Measurements from ENCODE around the gene UBXN10. TPM values are rescaled to one million over a fixed set of nuclear protein-coding genes. Genes with fewer than 3 reads are reported as not detected.

The UBXN10 gene
- total and polyA plus RNA-seq, 2 of the 4 experiments (the other 2 are of a cell fraction), result not detected

DNA sequence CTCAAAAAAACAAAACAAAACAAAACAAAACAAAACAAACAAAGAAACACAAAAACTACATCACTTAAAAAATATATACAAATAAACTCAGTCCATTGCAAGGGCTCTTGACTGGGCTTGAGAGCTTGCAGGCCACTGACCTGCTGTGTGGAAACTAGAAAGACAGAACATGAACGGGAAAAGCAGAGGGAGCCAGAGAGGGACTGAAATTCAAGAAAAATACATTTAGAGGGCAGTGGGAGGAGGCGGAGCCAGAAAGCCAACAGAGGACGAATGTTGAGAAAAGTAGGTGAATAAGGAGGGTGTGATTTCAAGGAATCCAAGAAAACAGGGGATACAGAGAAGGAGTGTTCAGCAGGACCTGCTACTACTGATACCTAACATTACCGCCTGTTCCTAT lies 41.8 kb downstream of the UBXN10 start:
- no peak for ATAC-seq (ENCODE audit: low read depth)
- DNase-seq, result no peak
- no peak overlapping the region for H3K4me3 ChIP-seq (ENCODE audit: insufficient read depth, low read depth, low read length)
- no peak overlapping the region for H2BK15ac ChIP-seq (ENCODE audit: low read depth, low read length)
- H4K20me1 ChIP-seq (ENCODE audit: insufficient read depth, low read length), result no peaks in the 10 kb centered on the region
- no peaks in the 10 kb centered on the region for H3K36me3 ChIP-seq (ENCODE audit: control insufficient read depth, insufficient read depth, low read length)
- no TSS peak for BruUV-seq (replicated peaks)
- H3K56ac ChIP-seq (ENCODE audit: extremely low read depth, insufficient read depth, low read length), result no peak overlapping the region
- H2BK20ac ChIP-seq (ENCODE audit: low read depth, low read length), result no peak overlapping the region
- dilution Hi-C loops (cut with HindIII; ENCODE audit: low sequenced_read_pairs, unreplicated experiment) (no loop called here), in situ Hi-C loops (cut with MboI; ENCODE audit: low sequenced_read_pairs) (no loop called here), intact Hi-C loops (cut with micrococcal nuclease) (no loop called here)
- POLR2A ChIA-PET (ENCODE audit: unreplicated experiment), result no interaction called here
- no peak overlapping the region for H2AFZ ChIP-seq (replicated peaks; ENCODE audit: low read length, poor library complexity)
- H3K4me2 ChIP-seq (ENCODE audit: low read depth, low read length), result no peak overlapping the region
- H3K27me3 ChIP-seq (ENCODE audit: control insufficient read depth, insufficient read depth, low read length), result peaks cover 34% of the 10 kb centered on the region
- no peak overlapping the region for H2BK5ac ChIP-seq (ENCODE audit: low read depth, low read length, poor library complexity, severe bottlenecking)
- no peaks in the 10 kb centered on the region for H3K79me1 ChIP-seq (ENCODE audit: low read depth in 1 of 2, low read length in 2 of 2)
- H2BK120ac ChIP-seq (ENCODE audit: low read depth, low read length), result no peak overlapping the region
- no peak overlapping the region for H2AK9ac ChIP-seq (replicated peaks; ENCODE audit: low read depth, low read length, poor library complexity)
- H4K5ac ChIP-seq (ENCODE audit: low read depth, low read length), result no peak overlapping the region
- H3K18ac ChIP-seq (ENCODE audit: low read depth, low read length), result no peak overlapping the region
- no peaks in the 10 kb centered on the region for H3K9me3 ChIP-seq (ENCODE audit: control insufficient read depth, insufficient read depth, low read length)
- H3K14ac ChIP-seq (replicated peaks; ENCODE audit: low read depth, low read length), result no peak overlapping the region
- H3K27ac ChIP-seq (ENCODE audit: insufficient read depth, low read length), result no peak overlapping the region
- H3K4me1 ChIP-seq (ENCODE audit: control insufficient read depth, insufficient read depth, low read length), result no peaks in the 10 kb centered on the region
- H4K8ac ChIP-seq (ENCODE audit: low read depth in 2 of 2, low read length in 2 of 2), result no peak overlapping the region
- TF ChIP-seq MXI1 (IDR thresholded peaks at IDR 0.05; ENCODE audit: borderline replicate concordance, low read depth, low read length), result no peak
- TF ChIP-seq CEBPB (IDR thresholded peaks at IDR 0.05; ENCODE audit: low read depth, low read length), result no peak
- no peak for TF ChIP-seq POLR2A (IDR thresholded peaks at IDR 0.05; ENCODE audit: low read depth, low read length)
- no peak for TF ChIP-seq MAZ (IDR thresholded peaks at IDR 0.05; ENCODE audit: borderline replicate concordance, low read depth, low read length)
- TF ChIP-seq RCOR1 (IDR thresholded peaks at IDR 0.05; ENCODE audit: insufficient replicate concordance, low read length), result no peak
- no peak for TF ChIP-seq RAD21 (IDR thresholded peaks at IDR 0.05; ENCODE audit: low read length)
- TF ChIP-seq CHD1 (IDR thresholded peaks at IDR 0.05; ENCODE audit: low read depth, low read length), result no peak
- TF ChIP-seq MAFK (IDR thresholded peaks at IDR 0.05; ENCODE audit: low read depth, low read length), result no peak
- TF ChIP-seq NFE2L2 (IDR thresholded peaks at IDR 0.05; ENCODE audit: low read depth, low read length), result no peak
- TF ChIP-seq, protein P1, sequence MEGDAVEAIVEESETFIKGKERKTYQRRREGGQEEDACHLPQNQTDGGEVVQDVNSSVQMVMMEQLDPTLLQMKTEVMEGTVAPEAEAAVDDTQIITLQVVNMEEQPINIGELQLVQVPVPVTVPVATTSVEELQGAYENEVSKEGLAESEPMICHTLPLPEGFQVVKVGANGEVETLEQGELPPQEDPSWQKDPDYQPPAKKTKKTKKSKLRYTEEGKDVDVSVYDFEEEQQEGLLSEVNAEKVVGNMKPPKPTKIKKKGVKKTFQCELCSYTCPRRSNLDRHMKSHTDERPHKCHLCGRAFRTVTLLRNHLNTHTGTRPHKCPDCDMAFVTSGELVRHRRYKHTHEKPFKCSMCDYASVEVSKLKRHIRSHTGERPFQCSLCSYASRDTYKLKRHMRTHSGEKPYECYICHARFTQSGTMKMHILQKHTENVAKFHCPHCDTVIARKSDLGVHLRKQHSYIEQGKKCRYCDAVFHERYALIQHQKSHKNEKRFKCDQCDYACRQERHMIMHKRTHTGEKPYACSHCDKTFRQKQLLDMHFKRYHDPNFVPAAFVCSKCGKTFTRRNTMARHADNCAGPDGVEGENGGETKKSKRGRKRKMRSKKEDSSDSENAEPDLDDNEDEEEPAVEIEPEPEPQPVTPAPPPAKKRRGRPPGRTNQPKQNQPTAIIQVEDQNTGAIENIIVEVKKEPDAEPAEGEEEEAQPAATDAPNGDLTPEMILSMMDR (conservative IDR thresholded peaks at IDR 0.05; ENCODE audit: low read depth, low read length), result no peak
- TF ChIP-seq, protein P2, sequence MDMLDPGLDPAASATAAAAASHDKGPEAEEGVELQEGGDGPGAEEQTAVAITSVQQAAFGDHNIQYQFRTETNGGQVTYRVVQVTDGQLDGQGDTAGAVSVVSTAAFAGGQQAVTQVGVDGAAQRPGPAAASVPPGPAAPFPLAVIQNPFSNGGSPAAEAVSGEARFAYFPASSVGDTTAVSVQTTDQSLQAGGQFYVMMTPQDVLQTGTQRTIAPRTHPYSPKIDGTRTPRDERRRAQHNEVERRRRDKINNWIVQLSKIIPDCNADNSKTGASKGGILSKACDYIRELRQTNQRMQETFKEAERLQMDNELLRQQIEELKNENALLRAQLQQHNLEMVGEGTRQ (IDR thresholded peaks at IDR 0.05; ENCODE audit: low read depth, low read length), result no peak
- no peak for TF ChIP-seq FOS (IDR thresholded peaks at IDR 0.05; ENCODE audit: low read depth, low read length)
- TF ChIP-seq BHLHE40 (IDR thresholded peaks at IDR 0.05; ENCODE audit: low read depth, low read length), result no peak
- TF ChIP-seq RFX5 (IDR thresholded peaks at IDR 0.05; ENCODE audit: low read depth, low read length), result no peak
- TF ChIP-seq SMC3 (IDR thresholded peaks at IDR 0.05; ENCODE audit: low read depth, low read length), result no peak
- TF ChIP-seq, protein P3, sequence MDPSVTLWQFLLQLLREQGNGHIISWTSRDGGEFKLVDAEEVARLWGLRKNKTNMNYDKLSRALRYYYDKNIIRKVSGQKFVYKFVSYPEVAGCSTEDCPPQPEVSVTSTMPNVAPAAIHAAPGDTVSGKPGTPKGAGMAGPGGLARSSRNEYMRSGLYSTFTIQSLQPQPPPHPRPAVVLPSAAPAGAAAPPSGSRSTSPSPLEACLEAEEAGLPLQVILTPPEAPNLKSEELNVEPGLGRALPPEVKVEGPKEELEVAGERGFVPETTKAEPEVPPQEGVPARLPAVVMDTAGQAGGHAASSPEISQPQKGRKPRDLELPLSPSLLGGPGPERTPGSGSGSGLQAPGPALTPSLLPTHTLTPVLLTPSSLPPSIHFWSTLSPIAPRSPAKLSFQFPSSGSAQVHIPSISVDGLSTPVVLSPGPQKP (IDR thresholded peaks at IDR 0.05; ENCODE audit: borderline replicate concordance, low read depth, low read length), result no peak
- H3K9me1 ChIP-seq (ENCODE audit: insufficient read depth, low read length), result no peaks in the 10 kb centered on the region
- CTCF ChIA-PET, result interaction anchor here (0.6 to 0.8 kb wide), 2 partner anchors 15 to 276 kb away, joined by 3 to 4 read pairs; no protein-coding TSS in a partner anchor
- no peak overlapping the region for H3K4ac ChIP-seq (ENCODE audit: low read depth, low read length)
- H3K9ac ChIP-seq (ENCODE audit: low read depth, low read length), result no peak overlapping the region
- H3K23ac ChIP-seq (ENCODE audit: low read depth, low read length), result no peak overlapping the region
- no peak overlapping the region for H4K91ac ChIP-seq (ENCODE audit: insufficient read depth, low read depth, low read length)
- 0% methylated on average over 1 of the region's 4 CpGs; no CpG with 5 or more reads in 1 of the 2 experiments for WGBS, 2 experiments (ENCODE audit: extremely low coverage in 2 of 2, insufficient read length in 1 of 2)
- no peak overlapping the region for H2AK5ac ChIP-seq (ENCODE audit: low read depth, low read length)

Data from IMR-90 (cell line).